ENCODE results near the gene RAB7A. TPM values are rescaled to one million over a fixed set of nuclear protein-coding genes. Genes with fewer than 3 reads are reported as not detected.

The RAB7A gene
- total and polyA plus RNA-seq, 2 experiments from 2014 or later, result 71.3 to 255 TPM

GRCh38 chr3:128782282-128783146, 56.5 kb downstream of the RAB7A start:
- H3K9ac ChIP-seq, result no peak overlapping the region
- H3K79me2 ChIP-seq (ENCODE audit: insufficient read depth), result peaks cover 100% of the 10 kb centered on the region
- peaks cover 10% of the 10 kb centered on the region; the same call in 1 of the 2 replicates for H3F3A ChIP-seq (ENCODE audit: insufficient read depth)
- no peak for DNase-seq
- no peak overlapping the region for H3K4me2 ChIP-seq (ENCODE audit: unreplicated experiment)
- H3K4me1 ChIP-seq (ENCODE audit: insufficient read depth), result peaks cover 26% of the 10 kb centered on the region
- H3K4me3 ChIP-seq, result no peak overlapping the region
- no peak overlapping the region for H3K27ac ChIP-seq
- H4K20me1 ChIP-seq (ENCODE audit: insufficient read depth), result peaks cover 53% of the 10 kb centered on the region
- H3K36me3 ChIP-seq (ENCODE audit: low read depth), result no peaks in the 10 kb centered on the region
- no peak overlapping the region for H2AFZ ChIP-seq
- no peaks in the 10 kb centered on the region for H3K27me3 ChIP-seq (replicated peaks; ENCODE audit: insufficient read depth)
- no peak for TF ChIP-seq EZH2phosphoT487 (IDR thresholded peaks at IDR 0.05; ENCODE audit: insufficient read depth, low read depth)
- no peak for TF ChIP-seq EZH2 (IDR thresholded peaks at IDR 0.05; ENCODE audit: insufficient read depth, poor library complexity, severe bottlenecking)
- 85 to 90% methylated on average over 5 of the region's 5 CpGs for WGBS, 2 experiments (ENCODE audit: low coverage in 1 of 2, low lambda C conversion rate in 2 of 2, missing lambda C conversion rate in 2 of 2)
- no peaks in the 10 kb centered on the region for H3K9me2 ChIP-seq (ENCODE audit: insufficient read depth)
- in situ Hi-C loops (cut with MboI), result no loop called here
- H3K9me3 ChIP-seq (ENCODE audit: low read depth), result no peaks in the 10 kb centered on the region

- TF ChIP-seq EZH2 (IDR thresholded peaks at IDR 0.05; ENCODE audit: insufficient read depth, poor library complexity, severe bottlenecking) (no peak), EZH2phosphoT487 (IDR thresholded peaks at IDR 0.05; ENCODE audit: insufficient read depth, low read depth) (no peak)
- no peaks in the 10 kb centered on the region for H3K27me3 ChIP-seq (replicated peaks; ENCODE audit: insufficient read depth)
- no peak overlapping the region for H3K27ac ChIP-seq
- no peak overlapping the region for H3K4me3 ChIP-seq
- DNase-seq, result no peak
- peaks cover 47% of the 10 kb centered on the region for H4K20me1 ChIP-seq (ENCODE audit: insufficient read depth)
- H3K9ac ChIP-seq, result no peak overlapping the region
- H2AFZ ChIP-seq, result no peak overlapping the region
- H3K36me3 ChIP-seq (ENCODE audit: low read depth), result no peaks in the 10 kb centered on the region
- 79% methylated on average over 4 of the region's 4 CpGs for WGBS, 2 experiments (ENCODE audit: low coverage in 1 of 2, low lambda C conversion rate in 2 of 2, missing lambda C conversion rate in 2 of 2)
- in situ Hi-C loops (cut with MboI), result no loop called here
- H3F3A ChIP-seq (ENCODE audit: insufficient read depth), result peaks cover 13% of the 10 kb centered on the region; the same call in 1 of the 2 replicates
- peaks cover 32% of the 10 kb centered on the region for H3K4me1 ChIP-seq (ENCODE audit: insufficient read depth)
- no peak overlapping the region for H3K4me2 ChIP-seq (ENCODE audit: unreplicated experiment)
- H3K9me3 ChIP-seq (ENCODE audit: low read depth), result no peaks in the 10 kb centered on the region
- H3K79me2 ChIP-seq (ENCODE audit: insufficient read depth), result peaks cover 100% of the 10 kb centered on the region
- no peaks in the 10 kb centered on the region for H3K9me2 ChIP-seq (ENCODE audit: insufficient read depth)
Observed at GRCh38 chr3:128783774-128784173, 57.8 kb downstream of the RAB7A start.

GRCh38 chr3:128784232-128784631, 58.2 kb downstream of the RAB7A start:
- Histone ChIP-seq H3K4me1 (ENCODE audit: insufficient read depth) (peaks cover 32% of the 10 kb centered on the region), H3K79me2 (ENCODE audit: insufficient read depth) (peaks cover 100% of the 10 kb centered on the region), H4K20me1 (ENCODE audit: insufficient read depth) (peaks cover 47% of the 10 kb centered on the region), H3K9ac (no peak overlapping the region), H3K27ac (no peak overlapping the region), H3K36me3 (ENCODE audit: low read depth) (no peaks in the 10 kb centered on the region), H3K4me3 (no peak overlapping the region), H2AFZ (no peak overlapping the region), H3F3A (ENCODE audit: insufficient read depth) (peaks cover 15% of the 10 kb centered on the region; the same call in 1 of the 2 replicates), H3K4me2 (ENCODE audit: unreplicated experiment) (no peak overlapping the region), H3K27me3 (replicated peaks; ENCODE audit: insufficient read depth) (no peaks in the 10 kb centered on the region), H3K9me3 (ENCODE audit: low read depth) (no peaks in the 10 kb centered on the region), H3K9me2 (ENCODE audit: insufficient read depth) (no peaks in the 10 kb centered on the region)
- WGBS, 2 experiments (ENCODE audit: low coverage in 1 of 2, low lambda C conversion rate in 2 of 2, missing lambda C conversion rate in 2 of 2), result 85 to 86% methylated on average over 7 of the region's 7 CpGs
- TF ChIP-seq EZH2 (IDR thresholded peaks at IDR 0.05; ENCODE audit: insufficient read depth, poor library complexity, severe bottlenecking) (no peak), EZH2phosphoT487 (IDR thresholded peaks at IDR 0.05; ENCODE audit: insufficient read depth, low read depth) (no peak)
- in situ Hi-C loops (cut with MboI), result no loop called here
- DNase-seq, result no peak

- Histone ChIP-seq H3K36me3 (ENCODE audit: low read depth) (no peaks in the 10 kb centered on the region), H3K9me3 (ENCODE audit: low read depth) (no peaks in the 10 kb centered on the region), H3K9ac (no peak overlapping the region), H3K27me3 (replicated peaks; ENCODE audit: insufficient read depth) (no peaks in the 10 kb centered on the region), H3K4me3 (no peak overlapping the region), H4K20me1 (ENCODE audit: insufficient read depth) (peaks cover 50% of the 10 kb centered on the region), H2AFZ (no peak overlapping the region), H3F3A (ENCODE audit: insufficient read depth) (peaks cover 15% of the 10 kb centered on the region; the same call in 1 of the 2 replicates), H3K4me2 (ENCODE audit: unreplicated experiment) (no peak overlapping the region), H3K9me2 (ENCODE audit: insufficient read depth) (no peaks in the 10 kb centered on the region), H3K79me2 (ENCODE audit: insufficient read depth) (peaks cover 100% of the 10 kb centered on the region), H3K4me1 (ENCODE audit: insufficient read depth) (peaks cover 32% of the 10 kb centered on the region), H3K27ac (no peak overlapping the region)
- in situ Hi-C loops (cut with MboI), result no loop called here
- TF ChIP-seq EZH2 (IDR thresholded peaks at IDR 0.05; ENCODE audit: insufficient read depth, poor library complexity, severe bottlenecking) (no peak), EZH2phosphoT487 (IDR thresholded peaks at IDR 0.05; ENCODE audit: insufficient read depth, low read depth) (no peak)
- 92 to 94% methylated on average over 3 of the region's 3 CpGs for WGBS, 2 experiments (ENCODE audit: low coverage in 1 of 2, low lambda C conversion rate in 2 of 2, missing lambda C conversion rate in 2 of 2)
- no peak for DNase-seq
Observed at GRCh38 chr3:128784843-128785242, 58.9 kb downstream of the RAB7A start.
